Natural killer cell (primary cell): ENCODE measurements around the gene ZNF605. TPM values are rescaled to one million over a fixed set of nuclear protein-coding genes. Genes with fewer than 3 reads are reported as not detected.

Experiments
- ATAC-seq, 3 donors: fragments of 150-1000 bp in 2 of 3; fragments of 200-7000 bp in 1 of 3; cut with Tn5 transposase; 1 replicate in 1 of 3; 2 replicates in 2 of 3; pipeline ENCODE4 v1.10.0; 2021; ENCODE audit warnings: mild to moderate bottlenecking in 2 of 3, moderate library complexity in 2 of 3
- DNase-seq, 2 donors: peaks; one replicate each; pipeline versions ENCODE4 v3.0.0 to v3.0.0-alpha.2; 2013 to 2021; ENCODE audit warnings: mixed read lengths in 1 of 2
- H3K27ac ChIP-seq: one replicate; pipeline ENCODE4 v1.5.1; 2013; ENCODE audit warnings: mild to moderate bottlenecking, low read length
- H3K27me3 ChIP-seq: one replicate; pipeline ENCODE4 v1.6.1; 2013; ENCODE audit warnings: low read length; ENCODE audit not compliant: control insufficient read depth, insufficient read depth
- H3K36me3 ChIP-seq: one replicate; pipeline ENCODE4 v1.6.1; 2013; ENCODE audit warnings: low read length; ENCODE audit not compliant: control insufficient read depth, insufficient read depth
- H3K4me1 ChIP-seq: one replicate; pipeline ENCODE4 v1.6.1; 2013; ENCODE audit warnings: low read length; ENCODE audit not compliant: control insufficient read depth, insufficient read depth
- H3K4me3 ChIP-seq: one replicate; pipeline ENCODE4 v1.5.1; 2013; ENCODE audit warnings: low read length
- H3K9me3 ChIP-seq: one replicate; pipeline ENCODE4 v1.6.1; 2013; ENCODE audit warnings: low read length; ENCODE audit not compliant: control insufficient read depth, insufficient read depth
- H3K27ac Mint-ChIP-seq, 2 donors: one replicate each; pipeline ENCODE4 v1.8.0; 2022; ENCODE audit warnings: mild to moderate bottlenecking in 2 of 2, mixed read lengths in 2 of 2, moderate library complexity in 1 of 2
- H3K27me3 Mint-ChIP-seq, 2 donors: one replicate each; pipeline ENCODE4 v1.8.0; 2022; ENCODE audit warnings: low read depth in 2 of 2, mixed read lengths in 2 of 2
- H3K36me3 Mint-ChIP-seq: one replicate; pipeline ENCODE4 v1.8.0; 2022; ENCODE audit warnings: mixed read lengths
- H3K4me1 Mint-ChIP-seq, 2 donors: one replicate each; pipeline ENCODE4 v1.8.0; 2022; ENCODE audit warnings: mixed read lengths in 2 of 2
- H3K4me3 Mint-ChIP-seq: one replicate; pipeline ENCODE4 v1.8.0; 2022; ENCODE audit warnings: mild to moderate bottlenecking, moderate library complexity, mixed read lengths
- H3K9me3 Mint-ChIP-seq, 2 donors: one replicate each; pipeline ENCODE4 v1.8.0; 2022; ENCODE audit warnings: mixed read lengths in 2 of 2
- WGBS: methylation state at CpG from one replicate; pipeline ENCODE4 v1.1.7; 2013; ENCODE audit warnings: missing lambda C conversion rate; ENCODE audit not compliant: insufficient coverage; 5-methylcytosine and 5-hydroxymethylcytosine counted together
- intact Hi-C: fragments of 100-400 bp; cut with micrococcal nuclease; formaldehyde crosslinking; loops from one replicate; pipeline ENCODE4 v1.14.2; 2022
- total RNA-seq, 4 donors: library from RNA; stranded (reverse); fragments of 120-200 nt in 1 of 4; gene quantifications; one replicate each; pipeline versions ENCODE4 v1.2.3 to v1.2.4, GENCODE V29; 2013 to 2022
- TF ChIP-seq, protein P1 (sequence below): fragments of 200-600 bp; IDR thresholded peaks from one replicate; pipeline ENCODE4 v1.8.0; 2022; ENCODE audit warnings: antibody characterized with exemption

Gene ZNF605
- total RNA-seq, 3 donors from 2014 or later (not counting 1 experiment from before 2014, with no cell fraction given), result 6.0 to 15.8 (median 7.6) TPM

DNA sequence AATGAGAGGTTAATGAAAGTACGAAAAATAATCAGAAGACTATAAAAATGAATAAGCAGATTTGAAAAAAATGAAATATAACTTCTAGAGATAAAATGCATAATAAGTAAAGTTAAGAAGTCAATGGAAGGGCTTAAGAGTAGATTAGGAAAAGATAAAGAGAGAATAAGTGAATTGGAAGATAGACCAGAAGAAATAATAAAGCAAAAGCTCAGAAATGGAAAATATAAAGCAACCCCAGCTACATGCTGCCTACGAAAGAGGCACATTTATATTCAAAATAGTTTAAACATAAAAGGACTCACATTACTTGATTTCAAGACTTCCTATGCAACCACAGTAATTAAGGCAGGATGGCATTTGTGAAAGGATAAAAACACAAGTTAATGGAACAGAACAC is 19.9 kb downstream of the ZNF605 start:
- ATAC-seq (no peak), DNase-seq (no peak)
- Histone ChIP-seq H3K4me3 (no peak overlapping the region), H3K9me3 (peaks cover 41% of the 10 kb centered on the region), H3K27me3 (no peaks in the 10 kb centered on the region), H3K36me3 (peaks cover 3% of the 10 kb centered on the region), H3K27ac (no peak overlapping the region), H3K4me1 (no peaks in the 10 kb centered on the region)
- no peaks in the 10 kb centered on the region for H3K27me3 Mint-ChIP-seq
- H3K4me3 Mint-ChIP-seq, result no peak overlapping the region
- 100% methylated on average over 1 of the region's 2 CpGs for WGBS
- peaks cover 15 to 18% of the 10 kb centered on the region in 2 donors for H3K9me3 Mint-ChIP-seq
- intact Hi-C loops, result no loop called here
- no peaks in the 10 kb centered on the region for H3K4me1 Mint-ChIP-seq
- H3K27ac Mint-ChIP-seq, result no peak overlapping the region
- TF ChIP-seq, protein P1, sequence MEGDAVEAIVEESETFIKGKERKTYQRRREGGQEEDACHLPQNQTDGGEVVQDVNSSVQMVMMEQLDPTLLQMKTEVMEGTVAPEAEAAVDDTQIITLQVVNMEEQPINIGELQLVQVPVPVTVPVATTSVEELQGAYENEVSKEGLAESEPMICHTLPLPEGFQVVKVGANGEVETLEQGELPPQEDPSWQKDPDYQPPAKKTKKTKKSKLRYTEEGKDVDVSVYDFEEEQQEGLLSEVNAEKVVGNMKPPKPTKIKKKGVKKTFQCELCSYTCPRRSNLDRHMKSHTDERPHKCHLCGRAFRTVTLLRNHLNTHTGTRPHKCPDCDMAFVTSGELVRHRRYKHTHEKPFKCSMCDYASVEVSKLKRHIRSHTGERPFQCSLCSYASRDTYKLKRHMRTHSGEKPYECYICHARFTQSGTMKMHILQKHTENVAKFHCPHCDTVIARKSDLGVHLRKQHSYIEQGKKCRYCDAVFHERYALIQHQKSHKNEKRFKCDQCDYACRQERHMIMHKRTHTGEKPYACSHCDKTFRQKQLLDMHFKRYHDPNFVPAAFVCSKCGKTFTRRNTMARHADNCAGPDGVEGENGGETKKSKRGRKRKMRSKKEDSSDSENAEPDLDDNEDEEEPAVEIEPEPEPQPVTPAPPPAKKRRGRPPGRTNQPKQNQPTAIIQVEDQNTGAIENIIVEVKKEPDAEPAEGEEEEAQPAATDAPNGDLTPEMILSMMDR, result no peak
- peaks cover 35% of the 10 kb centered on the region for H3K36me3 Mint-ChIP-seq

DNA sequence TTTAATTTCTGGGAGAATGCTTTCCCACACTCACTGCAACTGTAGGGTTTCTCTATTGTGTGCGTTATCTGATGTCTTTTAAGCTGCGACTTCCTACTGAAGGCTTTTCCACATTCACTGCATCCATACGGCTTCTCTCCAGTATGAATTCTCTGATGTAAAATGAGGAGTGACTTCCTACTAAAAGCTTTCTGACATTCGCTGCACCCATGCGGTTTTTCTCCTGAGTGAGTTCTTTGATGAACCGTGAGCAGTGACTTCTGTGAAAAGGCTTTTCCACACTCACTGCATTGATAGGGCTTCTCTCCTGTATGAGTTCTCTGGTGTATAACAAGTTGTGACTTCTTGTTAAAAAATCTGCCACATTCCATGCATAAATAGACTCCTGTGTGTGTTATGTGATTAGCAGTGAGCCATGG is 29.7 kb downstream of the ZNF605 start:
- no peaks in the 10 kb centered on the region for H3K27me3 Mint-ChIP-seq
- intact Hi-C loops, result no loop called here
- ATAC-seq (no peak), DNase-seq (no peak)
- Histone ChIP-seq H3K4me3 (no peak overlapping the region), H3K4me1 (no peaks in the 10 kb centered on the region), H3K9me3 (peaks cover 67% of the 10 kb centered on the region), H3K27me3 (no peaks in the 10 kb centered on the region), H3K36me3 (peaks cover 5% of the 10 kb centered on the region), H3K27ac (no peak overlapping the region)
- H3K4me1 Mint-ChIP-seq, result no peaks in the 10 kb centered on the region
- H3K36me3 Mint-ChIP-seq, result peaks cover 79% of the 10 kb centered on the region
- peaks cover 25 to 48% of the 10 kb centered on the region in 2 donors for H3K9me3 Mint-ChIP-seq
- no peak overlapping the region for H3K4me3 Mint-ChIP-seq
- TF ChIP-seq, protein P1, result no peak
- H3K27ac Mint-ChIP-seq, result no peak overlapping the region
- 100% methylated on average over 6 of the region's 6 CpGs for WGBS

DNA sequence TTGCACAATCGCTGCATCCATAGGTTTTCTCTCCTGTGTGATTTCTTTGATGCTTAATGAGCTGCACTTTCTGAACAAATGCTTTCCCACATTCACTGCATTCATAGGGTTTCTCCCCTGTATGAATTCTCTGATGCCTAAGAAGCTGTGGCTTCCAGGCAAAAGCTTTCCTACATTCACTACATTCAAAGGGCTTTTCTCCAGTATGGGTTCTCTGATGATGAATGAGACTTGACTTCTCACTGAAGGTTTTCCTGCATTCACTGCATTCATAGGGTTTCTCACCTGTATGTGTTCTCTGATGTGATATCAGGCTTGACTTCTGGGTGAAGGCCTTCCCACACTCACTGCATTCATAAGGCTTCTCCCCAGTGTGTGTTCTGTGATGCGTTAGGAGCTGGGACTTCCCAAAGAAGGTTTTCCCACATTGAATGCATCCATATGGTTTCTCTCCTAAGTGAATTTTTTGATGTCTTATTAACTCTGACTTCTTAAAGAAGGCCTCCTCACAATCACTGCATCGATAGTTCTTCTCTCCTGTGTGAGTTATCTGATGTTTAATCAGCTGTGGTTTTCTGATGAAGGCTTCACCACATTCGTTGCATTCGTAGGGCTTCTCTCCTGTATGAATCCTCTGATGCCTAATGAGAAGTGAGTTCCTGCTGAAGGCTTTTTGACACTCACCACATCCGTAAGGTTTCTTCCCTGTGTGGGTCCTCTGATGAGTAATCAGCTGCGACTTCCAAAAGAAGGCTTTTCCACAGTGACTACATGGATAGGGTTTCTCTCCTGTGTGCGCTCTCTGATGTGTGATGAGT is 30.3 kb downstream of the ZNF605 start:
- H3K4me3 Mint-ChIP-seq, result no peak overlapping the region
- H3K27ac Mint-ChIP-seq, result no peak overlapping the region
- Histone ChIP-seq H3K36me3 (peaks cover 3% of the 10 kb centered on the region), H3K27ac (no peak overlapping the region), H3K9me3 (peaks cover 69% of the 10 kb centered on the region), H3K4me1 (no peaks in the 10 kb centered on the region), H3K4me3 (no peak overlapping the region), H3K27me3 (no peaks in the 10 kb centered on the region)
- ATAC-seq, result no peak
- peaks cover 24 to 49% of the 10 kb centered on the region in 2 donors for H3K9me3 Mint-ChIP-seq
- TF ChIP-seq, protein P1, result no peak
- H3K4me1 Mint-ChIP-seq, result no peaks in the 10 kb centered on the region
- WGBS, result 100% methylated on average over 6 of the region's 8 CpGs
- intact Hi-C loops, result no loop called here
- H3K27me3 Mint-ChIP-seq, result no peaks in the 10 kb centered on the region
- no peak for DNase-seq
- H3K36me3 Mint-ChIP-seq, result peaks cover 77% of the 10 kb centered on the region
